Measurements from ENCODE around the gene TESK2.

GRCh38 chr1:45395051-45395450, 95.9 kb downstream of the TESK2 start:
- no peak for TF ChIP-seq NFIC (IDR thresholded peaks at IDR 0.05)
- TF ChIP-seq TEAD4 (IDR thresholded peaks at IDR 0.05): no peak
- TF ChIP-seq YY1 (IDR thresholded peaks at IDR 0.05; ENCODE audit: low read depth): no peak
- TF ChIP-seq REST (IDR thresholded peaks at IDR 0.05; ENCODE audit: low read depth): no peak
- TF ChIP-seq TAF1 (IDR thresholded peaks at IDR 0.05; ENCODE audit: low read depth): no peak
- TF ChIP-seq RAD21 (IDR thresholded peaks at IDR 0.05; ENCODE audit: low read depth): no peak
- TF ChIP-seq ZBTB7A (IDR thresholded peaks at IDR 0.05; ENCODE audit: low read depth): no peak
- TF ChIP-seq EP300 (IDR thresholded peaks at IDR 0.05; ENCODE audit: borderline replicate concordance): no peak
- no peak for TF ChIP-seq MAX (IDR thresholded peaks at IDR 0.05)
- no peak for TF ChIP-seq TCF12 (IDR thresholded peaks at IDR 0.05; ENCODE audit: low read depth)
- no peak for TF ChIP-seq FOXM1 (IDR thresholded peaks at IDR 0.05; ENCODE audit: borderline replicate concordance, low read depth)

Measured in Ishikawa (cell line).